Measurements from ENCODE around the gene CNTD1. TPM values are rescaled to one million over a fixed set of nuclear protein-coding genes. Genes with fewer than 3 reads are reported as not detected.
"Not testable (repeated sequence)": the region's sequence is repeated elsewhere in the genome, so short reads cannot be mapped to it uniquely, and the experiment has no call there.

The CNTD1 gene
- total and polyA plus RNA-seq, 7 donors = 0.24 to 1.3 (median 0.76) TPM; not detected in 1

DNA sequence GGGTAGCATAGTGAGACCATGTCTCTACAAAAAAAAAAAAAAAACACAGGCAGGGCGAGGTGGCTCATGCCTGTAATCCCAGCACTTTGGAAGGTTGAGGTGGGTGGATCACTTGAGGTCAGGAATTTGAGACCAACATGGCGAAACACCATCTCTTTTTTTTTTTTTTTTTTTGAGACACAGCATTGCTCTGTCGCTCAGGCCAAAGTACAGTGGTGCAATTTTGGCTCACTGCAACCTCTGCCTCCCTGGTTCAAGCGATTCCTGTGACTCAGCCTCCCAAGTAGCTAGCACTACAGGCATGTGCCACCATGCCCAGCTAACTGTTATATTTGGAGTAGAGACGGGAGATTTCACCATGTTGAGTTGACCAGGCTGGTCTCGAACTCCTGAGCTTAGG is 32.5 kb upstream of the CNTD1 start:
- no peaks in the 10 kb centered on the region for H3K36me3 ChIP-seq (ENCODE audit: insufficient read depth in 1 of 2, low read depth in 1 of 2)
- intact Hi-C loops (cut with DNase I) = no loop called here
- ATAC-seq (no peak), DNase-seq (no peak)
- H3K27me3 ChIP-seq (ENCODE audit: insufficient read depth in 3 of 3, low read length in 2 of 3) = peaks cover 0 to 22% (median 3%) of the 10 kb centered on the region in 3 donors
- TF ChIP-seq, protein P1, sequence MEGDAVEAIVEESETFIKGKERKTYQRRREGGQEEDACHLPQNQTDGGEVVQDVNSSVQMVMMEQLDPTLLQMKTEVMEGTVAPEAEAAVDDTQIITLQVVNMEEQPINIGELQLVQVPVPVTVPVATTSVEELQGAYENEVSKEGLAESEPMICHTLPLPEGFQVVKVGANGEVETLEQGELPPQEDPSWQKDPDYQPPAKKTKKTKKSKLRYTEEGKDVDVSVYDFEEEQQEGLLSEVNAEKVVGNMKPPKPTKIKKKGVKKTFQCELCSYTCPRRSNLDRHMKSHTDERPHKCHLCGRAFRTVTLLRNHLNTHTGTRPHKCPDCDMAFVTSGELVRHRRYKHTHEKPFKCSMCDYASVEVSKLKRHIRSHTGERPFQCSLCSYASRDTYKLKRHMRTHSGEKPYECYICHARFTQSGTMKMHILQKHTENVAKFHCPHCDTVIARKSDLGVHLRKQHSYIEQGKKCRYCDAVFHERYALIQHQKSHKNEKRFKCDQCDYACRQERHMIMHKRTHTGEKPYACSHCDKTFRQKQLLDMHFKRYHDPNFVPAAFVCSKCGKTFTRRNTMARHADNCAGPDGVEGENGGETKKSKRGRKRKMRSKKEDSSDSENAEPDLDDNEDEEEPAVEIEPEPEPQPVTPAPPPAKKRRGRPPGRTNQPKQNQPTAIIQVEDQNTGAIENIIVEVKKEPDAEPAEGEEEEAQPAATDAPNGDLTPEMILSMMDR (IDR thresholded peaks at IDR 0.05) = no peak
- no peak overlapping the region for H3K4me3 ChIP-seq
- H3K4me1 ChIP-seq = peaks cover 4% of the 10 kb centered on the region
- no peaks in the 10 kb centered on the region for H3K9me3 ChIP-seq
- 81 to 87% (median 84%) methylated on average over 6 of the region's 6 CpGs for WGBS, 3 donors
- no peak overlapping the region for H3K27ac ChIP-seq

DNA sequence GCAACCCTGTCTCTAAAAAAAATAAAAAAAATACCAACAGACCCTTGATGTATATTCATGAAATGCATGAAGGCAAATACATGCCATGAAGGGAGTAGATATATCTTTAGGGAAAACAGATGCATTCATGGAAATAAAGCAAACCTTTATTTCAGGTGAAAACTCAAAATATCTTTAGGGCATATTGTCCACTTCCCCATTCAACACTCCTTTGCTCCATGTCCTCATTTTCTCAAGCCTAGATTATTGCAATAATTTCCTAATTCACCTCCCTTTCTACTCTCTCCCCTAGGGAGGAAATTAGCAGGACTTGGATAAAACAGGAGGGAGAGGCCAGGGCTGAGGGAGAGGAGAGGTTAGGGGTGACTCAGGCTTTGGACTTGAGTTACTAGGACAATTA is 31.1 kb upstream of the CNTD1 start:
- Histone ChIP-seq H3K9me3 (no peaks in the 10 kb centered on the region), H3K27me3 (ENCODE audit: insufficient read depth in 3 of 3, low read length in 2 of 3) (peaks cover 0 to 10% (median 0%) of the 10 kb centered on the region in 3 donors), H3K27ac (no peak overlapping the region), H3K4me1 (peaks cover under 1% of the 10 kb centered on the region), H3K36me3 (ENCODE audit: insufficient read depth in 1 of 2, low read depth in 1 of 2) (no peaks in the 10 kb centered on the region), H3K4me3 (no peak overlapping the region)
- TF ChIP-seq, protein P1 (IDR thresholded peaks at IDR 0.05) = no peak
- ATAC-seq = no peak
- DNase-seq = no peak
- intact Hi-C loops (cut with DNase I) = no loop called here

DNA sequence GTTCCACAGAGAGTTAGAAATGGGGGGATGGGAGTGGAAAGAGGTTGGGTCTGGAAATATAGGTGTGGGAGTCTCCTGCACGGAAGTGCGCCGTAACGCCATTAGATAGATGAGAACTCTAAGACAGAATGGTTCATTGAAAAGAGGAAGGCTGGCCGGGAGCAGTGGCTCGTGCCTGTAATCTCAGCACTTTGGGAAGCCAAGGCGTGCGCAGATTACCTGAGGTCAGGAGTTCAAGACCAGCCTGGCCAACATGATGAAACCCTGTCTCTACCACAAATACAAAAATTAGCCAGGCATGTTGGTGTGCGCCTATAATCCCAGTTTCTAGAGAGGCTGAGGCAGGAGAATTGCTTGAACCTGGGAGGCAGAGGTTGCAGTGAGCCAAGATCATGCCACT is 30.7 kb upstream of the CNTD1 start:
- DNase-seq; H3K36me3 ChIP-seq (ENCODE audit: insufficient read depth in 1 of 2, low read depth in 1 of 2); H3K27me3 ChIP-seq (ENCODE audit: insufficient read depth in 3 of 3, low read length in 2 of 3); ATAC-seq; H3K27ac ChIP-seq; intact Hi-C loops (cut with DNase I); H3K4me1 ChIP-seq; H3K4me3 ChIP-seq; H3K9me3 ChIP-seq: not testable (repeated sequence)
- WGBS, 3 donors = 69 to 75% (median 72%) methylated on average over 9 of the region's 9 CpGs

DNA sequence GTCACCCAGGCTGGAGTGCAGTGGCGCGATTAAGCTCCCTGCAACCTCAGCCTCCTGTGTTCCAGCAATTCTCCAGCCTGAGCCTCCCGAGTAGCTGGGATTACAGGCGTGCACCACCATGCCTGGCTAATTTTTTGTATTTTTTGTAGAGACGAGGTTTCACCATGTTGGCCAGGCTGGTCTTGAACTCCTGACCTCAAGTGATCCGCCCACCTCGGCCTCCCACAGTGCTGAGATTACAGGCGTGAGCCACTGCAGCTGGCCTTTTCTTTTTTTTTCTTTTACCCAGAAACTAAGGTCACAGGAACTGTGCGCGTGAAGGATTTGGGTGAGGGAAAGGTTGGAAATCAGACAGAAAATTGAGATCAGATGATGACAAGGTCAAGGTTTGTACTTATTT is 28.7 kb upstream of the CNTD1 start:
- intact Hi-C loops (cut with DNase I) = loop anchor here in 1 of 2 donors (5.0 kb wide), 1 partner anchor 52 kb away; the partner anchor contains the start of gene BECN1
- not testable (repeated sequence) for H3K27ac ChIP-seq, DNase-seq

DNA sequence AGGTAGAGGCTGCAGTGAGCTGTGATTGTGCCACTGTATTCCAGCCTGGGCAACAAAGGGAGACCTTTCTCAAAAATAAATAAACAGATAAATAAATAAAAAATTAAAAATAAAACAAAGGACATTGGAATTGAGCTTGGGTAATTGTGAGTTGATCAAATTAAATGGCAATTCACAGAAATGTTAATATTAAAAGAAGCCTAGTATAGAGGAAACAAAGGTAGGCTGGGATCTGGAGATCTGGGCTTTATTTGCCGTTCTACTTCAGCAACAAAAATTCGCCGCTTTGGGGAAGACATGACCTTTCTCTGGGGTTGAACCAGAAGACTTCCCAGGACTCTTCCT is 25.7 kb upstream of the CNTD1 start:
- 9 to 13% (median 10%) methylated on average over 3 of the region's 3 CpGs for WGBS, 3 donors
- TF ChIP-seq, protein P1 (IDR thresholded peaks at IDR 0.05) = no peak
- intact Hi-C loops (cut with DNase I) = loop anchor here in 1 of 2 donors (5.0 kb wide), 1 partner anchor 49 kb away; the partner anchor contains the start of gene BECN1
- ATAC-seq (peak in 1 of 4 donors; percentile 25), DNase-seq (no peak)
- Histone ChIP-seq H3K4me3 (peak overlapping the region; percentile 72), H3K27ac (peak overlapping the region; percentile 73), H3K36me3 (ENCODE audit: insufficient read depth in 1 of 2, low read depth in 1 of 2) (peaks cover 0 to 36% of the 10 kb centered on the region in 2 donors), H3K27me3 (ENCODE audit: insufficient read depth in 3 of 3, low read length in 2 of 3) (peaks cover 0 to under 1% (median 0%) of the 10 kb centered on the region in 3 donors), H3K4me1 (peaks cover 15% of the 10 kb centered on the region), H3K9me3 (no peaks in the 10 kb centered on the region)

More for the DNA sequence above, 28.7 kb upstream of the CNTD1 start:
- not testable (repeated sequence) for H3K9me3 ChIP-seq; H3K36me3 ChIP-seq (ENCODE audit: insufficient read depth in 1 of 2, low read depth in 1 of 2); H3K27me3 ChIP-seq (ENCODE audit: insufficient read depth in 3 of 3, low read length in 2 of 3); ATAC-seq; H3K4me3 ChIP-seq
- H3K4me1 ChIP-seq = peaks cover 15% of the 10 kb centered on the region
- 64 to 71% (median 67%) methylated on average over 10 of the region's 10 CpGs for WGBS, 3 donors

Measured in psoas muscle (tissue), 8 donors.